Mucosa of rectum (tissue), 2 donors: ENCODE data around the gene ARHGAP25.
A peak's percentile ranks its signal among the peaks of the same experiment; 100 is the strongest.

ENCODE experiments used
- H3K27ac ChIP-seq, 2 donors: one replicate each; pipeline ENCODE4 v1.7.0; 2013; ENCODE audit warnings: inconsistent platforms in 2 of 2, low read depth in 2 of 2, low read length in 2 of 2
- H3K27me3 ChIP-seq, 2 donors: one replicate each; pipeline ENCODE4 v1.7.0; 2013; ENCODE audit warnings: low read length in 2 of 2; ENCODE audit not compliant: control insufficient read depth in 2 of 2, insufficient read depth in 2 of 2
- H3K36me3 ChIP-seq, 2 donors: one replicate each; pipeline ENCODE4 v1.7.0; 2013; ENCODE audit warnings: low read length in 2 of 2; ENCODE audit not compliant: control insufficient read depth in 2 of 2, insufficient read depth in 2 of 2
- H3K4me1 ChIP-seq, 2 donors: one replicate each; pipeline ENCODE4 v1.7.0; 2013; ENCODE audit warnings: low read length in 2 of 2, mild to moderate bottlenecking in 1 of 2; ENCODE audit not compliant: control insufficient read depth in 2 of 2, insufficient read depth in 2 of 2
- H3K4me3 ChIP-seq, 2 donors: one replicate each; pipeline ENCODE4 v1.7.0; 2013; ENCODE audit warnings: low read length in 2 of 2
- H3K9ac ChIP-seq, 2 donors: one replicate each; pipeline ENCODE4 v1.7.0; 2013; ENCODE audit warnings: low read length in 2 of 2, low read depth in 1 of 2, mild to moderate bottlenecking in 1 of 2
- H3K9me3 ChIP-seq, 2 donors: one replicate each; pipeline ENCODE4 v1.7.0; 2013; ENCODE audit warnings: low read length in 2 of 2; ENCODE audit not compliant: control insufficient read depth in 2 of 2
- donor health status: healthy.
- donor health status: Normal muscosa, but diverticular disease.

The ARHGAP25 gene

DNA sequence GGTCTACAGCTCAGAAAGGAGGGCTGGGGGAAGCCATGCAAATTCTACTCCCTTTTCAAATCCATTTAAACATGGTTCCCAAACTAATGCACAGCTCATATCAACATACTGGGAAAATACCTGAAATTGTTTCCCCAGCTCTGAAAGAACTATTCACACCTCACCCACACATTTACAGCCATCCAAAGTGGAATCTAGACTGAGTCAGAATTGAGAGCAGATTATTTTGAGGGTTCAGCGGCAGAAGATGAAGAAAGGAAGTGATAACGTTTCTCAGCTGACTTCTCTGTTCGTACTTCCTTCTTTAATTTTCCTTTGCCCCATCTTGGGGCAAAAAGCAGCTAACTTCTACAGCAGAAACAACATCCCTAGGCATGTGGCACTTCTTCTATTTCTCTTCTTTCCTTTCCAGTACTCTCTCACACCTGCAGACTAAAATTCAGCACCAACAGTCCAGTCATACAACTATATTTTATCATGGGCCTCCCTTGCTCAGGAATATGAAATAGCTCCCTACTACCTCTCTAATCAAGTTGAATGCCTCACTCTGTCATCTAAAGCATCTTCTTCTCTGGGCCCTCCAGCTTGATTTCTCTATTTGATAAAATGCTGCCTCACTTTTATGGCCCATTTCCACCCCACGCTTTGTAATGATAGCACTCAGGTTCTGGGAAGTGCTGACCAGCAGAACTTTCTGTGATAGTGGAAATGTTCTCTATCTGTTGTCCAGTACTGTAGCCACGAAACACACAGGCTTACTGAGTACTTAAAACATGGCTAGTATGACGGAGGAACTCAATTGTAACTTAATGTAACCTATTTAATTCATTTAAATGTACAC lies 35.9 kb downstream of the ARHGAP25 start:
- H3K4me3 ChIP-seq = peak overlapping the region in 1 of 2 donors; percentile 14
- H3K36me3 ChIP-seq = no peaks in the 10 kb centered on the region
- peaks cover 7 to 25% of the 10 kb centered on the region in 2 donors for H3K4me1 ChIP-seq
- peak overlapping the region; percentile 65 to 79 for H3K27ac ChIP-seq
- no peaks in the 10 kb centered on the region for H3K9me3 ChIP-seq
- no peaks in the 10 kb centered on the region for H3K27me3 ChIP-seq
- H3K9ac ChIP-seq = no peak overlapping the region

DNA sequence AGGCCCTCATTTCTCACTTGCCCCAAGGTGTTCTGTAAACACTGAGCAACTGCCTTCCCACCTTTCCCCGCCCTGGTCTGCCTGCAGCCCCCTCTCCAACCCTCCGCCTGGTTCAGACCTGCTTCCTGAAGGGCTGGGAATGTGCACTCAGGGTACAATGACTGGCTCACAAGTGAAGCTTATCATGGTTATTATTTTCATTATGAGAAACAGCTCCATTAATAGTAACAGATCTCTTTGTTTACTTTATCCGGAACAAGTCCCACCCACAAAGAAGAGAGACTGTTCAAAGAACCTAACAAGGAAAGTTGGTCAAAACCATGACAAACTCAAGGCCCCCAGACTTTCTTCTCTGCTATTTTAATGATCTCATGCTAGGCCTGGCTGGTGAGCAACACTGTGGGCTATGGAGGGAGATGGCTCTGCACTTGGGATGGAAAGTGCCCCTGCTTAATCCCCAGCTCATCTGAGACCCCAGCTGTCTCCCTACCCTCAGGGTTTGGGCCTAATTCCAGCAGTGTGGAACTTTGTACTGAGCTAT lies 36.7 kb downstream of the ARHGAP25 start:
- no peak overlapping the region for H3K9ac ChIP-seq
- peak overlapping the region; percentile 65 to 79 for H3K27ac ChIP-seq
- no peaks in the 10 kb centered on the region for H3K27me3 ChIP-seq
- no peaks in the 10 kb centered on the region for H3K36me3 ChIP-seq
- H3K9me3 ChIP-seq = no peaks in the 10 kb centered on the region
- H3K4me1 ChIP-seq = peaks cover 7 to 25% of the 10 kb centered on the region in 2 donors
- H3K4me3 ChIP-seq = no peak overlapping the region

DNA sequence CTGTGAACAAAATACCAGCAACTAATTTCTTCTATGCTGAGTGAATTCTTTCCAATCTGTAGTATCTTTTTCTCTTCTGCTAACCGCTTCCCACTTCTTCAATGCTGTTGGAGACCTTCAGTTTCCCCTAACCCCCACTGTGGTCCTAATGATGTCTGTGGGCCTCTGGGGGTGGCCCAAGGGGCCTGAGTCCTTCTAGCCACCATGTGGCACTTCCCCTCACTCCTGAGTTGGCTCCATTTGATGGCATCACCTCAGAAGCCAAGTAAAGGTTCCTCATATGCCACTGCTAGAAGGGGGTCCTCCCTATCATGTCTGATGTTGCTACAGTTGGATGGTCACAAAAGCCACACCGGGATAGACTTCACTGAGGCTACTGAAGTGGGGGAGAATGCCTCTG lies 37.5 kb downstream of the ARHGAP25 start:
- peaks cover 7 to 25% of the 10 kb centered on the region in 2 donors for H3K4me1 ChIP-seq
- H3K27ac ChIP-seq = peak overlapping the region in 1 of 2 donors; percentile 79

DNA sequence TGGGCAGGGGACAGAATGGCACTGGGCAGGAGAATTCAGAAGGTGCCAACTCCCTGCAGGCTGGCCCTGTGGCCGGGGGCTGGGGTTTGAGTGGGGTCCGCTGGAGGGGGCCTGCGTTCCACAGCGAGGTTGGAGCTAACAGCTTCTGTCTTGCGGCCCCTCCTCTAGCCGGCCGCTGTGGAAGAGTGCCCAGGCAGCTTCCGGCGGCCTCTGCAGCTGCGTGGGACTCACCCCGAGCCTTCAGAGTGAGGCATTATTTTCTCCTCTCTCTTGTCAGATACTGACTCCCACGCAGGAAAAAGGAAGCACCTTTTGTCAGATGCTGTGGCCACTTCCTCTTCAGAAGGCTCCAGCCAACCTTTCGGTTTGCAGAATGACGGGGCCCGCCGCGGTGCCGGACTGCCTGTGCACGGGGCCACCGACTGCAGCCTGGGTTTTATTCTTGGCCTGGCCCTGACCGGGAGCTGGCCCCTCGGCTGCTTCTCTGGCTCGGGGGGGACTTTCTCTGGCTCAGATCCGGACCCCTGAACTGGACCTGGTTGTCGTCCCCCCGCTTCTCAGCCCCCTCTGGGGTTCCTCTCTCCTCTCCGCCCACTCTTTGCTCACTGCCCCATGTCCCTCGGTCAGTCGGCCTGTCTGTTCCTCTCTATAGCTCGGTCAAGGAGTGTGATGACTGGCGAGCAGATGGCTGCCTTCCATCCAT lies 40.1 kb downstream of the ARHGAP25 start:
- peaks cover 7 to 22% of the 10 kb centered on the region in 2 donors for H3K4me1 ChIP-seq
- H3K27ac ChIP-seq = peak overlapping the region; percentile 63 to 85
- peak overlapping the region; percentile 36 to 59 for H3K4me3 ChIP-seq
- no peaks in the 10 kb centered on the region for H3K27me3 ChIP-seq
- H3K9ac ChIP-seq = peak overlapping the region; percentile 42 to 53
- no peaks in the 10 kb centered on the region for H3K9me3 ChIP-seq
- no peaks in the 10 kb centered on the region for H3K36me3 ChIP-seq

More for the DNA sequence above, 37.5 kb downstream of the ARHGAP25 start:
- Histone ChIP-seq H3K27me3 (no peaks in the 10 kb centered on the region), H3K36me3 (no peaks in the 10 kb centered on the region), H3K4me3 (no peak overlapping the region), H3K9me3 (no peaks in the 10 kb centered on the region), H3K9ac (no peak overlapping the region)

DNA sequence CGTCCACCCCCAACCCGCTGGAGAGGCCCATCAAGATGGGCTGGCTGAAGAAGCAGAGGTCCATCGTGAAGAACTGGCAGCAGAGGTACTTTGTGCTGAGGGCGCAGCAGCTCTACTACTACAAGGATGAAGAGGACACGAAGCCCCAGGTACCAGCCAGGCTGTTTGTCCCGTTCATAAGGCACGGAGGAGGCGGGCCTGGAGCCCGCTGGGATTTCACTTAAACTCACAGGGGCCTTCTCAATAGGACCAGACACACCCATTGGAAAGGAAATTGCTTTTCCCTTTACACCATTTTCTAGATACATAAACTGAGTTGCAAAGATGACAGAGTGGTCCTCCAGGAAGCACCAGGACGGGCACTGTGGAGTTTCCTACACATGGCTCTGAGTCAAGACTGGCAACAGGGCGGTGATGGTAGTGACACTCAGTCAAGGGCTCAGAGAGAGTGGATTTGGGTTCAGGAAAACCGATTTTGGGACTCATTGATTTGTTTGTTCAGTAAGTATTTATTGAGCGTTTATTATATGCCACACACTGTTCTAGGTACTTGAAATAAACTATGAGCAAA lies 40.7 kb downstream of the ARHGAP25 start:
- Histone ChIP-seq H3K9me3 (no peaks in the 10 kb centered on the region), H3K27ac (peak overlapping the region; percentile 63 to 85), H3K9ac (peak overlapping the region; percentile 28 to 35), H3K36me3 (no peaks in the 10 kb centered on the region), H3K4me3 (peak overlapping the region; percentile 36 to 59), H3K27me3 (no peaks in the 10 kb centered on the region), H3K4me1 (peaks cover 7 to 17% of the 10 kb centered on the region in 2 donors)

DNA sequence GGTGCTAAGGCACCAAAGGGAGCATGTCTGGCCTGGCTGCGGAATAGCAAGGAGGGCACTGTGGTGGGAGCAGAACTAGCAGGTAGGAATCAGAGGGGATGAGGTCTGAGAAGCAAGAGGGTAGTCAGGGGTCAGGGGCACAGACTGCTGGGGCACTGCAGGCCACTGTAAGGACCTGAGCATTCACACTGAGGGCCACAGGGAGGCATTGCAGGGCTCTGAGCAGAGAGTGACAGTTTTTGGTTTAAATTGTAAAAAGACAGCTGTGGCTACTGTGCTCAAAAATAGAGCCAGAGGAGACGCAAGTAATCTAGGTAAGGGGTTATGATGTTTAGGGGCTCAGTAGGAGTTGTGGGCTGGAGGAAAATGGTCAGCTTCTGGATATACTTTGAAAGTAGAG lies 41.5 kb downstream of the ARHGAP25 start:
- H3K9ac ChIP-seq = peak overlapping the region in 1 of 2 donors; percentile 48
- peaks cover 5 to 13% of the 10 kb centered on the region in 2 donors for H3K4me1 ChIP-seq
- H3K36me3 ChIP-seq = no peaks in the 10 kb centered on the region
- peak overlapping the region; percentile 18 to 45 for H3K27ac ChIP-seq
- H3K27me3 ChIP-seq = no peaks in the 10 kb centered on the region
- H3K4me3 ChIP-seq = peak overlapping the region in 1 of 2 donors; percentile 59
- H3K9me3 ChIP-seq = no peaks in the 10 kb centered on the region

DNA sequence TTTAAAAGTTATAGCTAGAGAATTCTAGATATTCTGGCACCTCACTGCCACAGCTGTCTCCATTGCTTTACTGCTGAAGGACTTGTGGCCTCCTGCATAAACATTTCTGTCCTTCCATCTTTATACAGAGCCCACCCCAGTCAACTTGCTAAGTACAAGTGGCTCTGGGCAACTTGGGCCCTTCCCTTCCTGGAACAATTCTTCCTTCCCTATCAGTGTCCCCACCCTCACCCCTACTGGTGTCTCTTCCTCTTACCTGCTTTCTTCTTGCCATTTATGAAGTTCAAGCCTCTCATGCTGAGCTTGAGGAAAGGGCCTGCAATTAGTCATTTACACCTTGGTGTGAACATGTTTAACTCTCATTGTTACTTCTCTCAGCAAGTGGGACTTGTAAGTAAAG lies 45.0 kb downstream of the ARHGAP25 start:
- Histone ChIP-seq H3K9me3 (no peaks in the 10 kb centered on the region), H3K4me3 (no peak overlapping the region), H3K4me1 (peaks cover 0 to 2% of the 10 kb centered on the region in 2 donors), H3K27ac (no peak overlapping the region), H3K27me3 (no peaks in the 10 kb centered on the region), H3K36me3 (no peaks in the 10 kb centered on the region), H3K9ac (no peak overlapping the region)

DNA sequence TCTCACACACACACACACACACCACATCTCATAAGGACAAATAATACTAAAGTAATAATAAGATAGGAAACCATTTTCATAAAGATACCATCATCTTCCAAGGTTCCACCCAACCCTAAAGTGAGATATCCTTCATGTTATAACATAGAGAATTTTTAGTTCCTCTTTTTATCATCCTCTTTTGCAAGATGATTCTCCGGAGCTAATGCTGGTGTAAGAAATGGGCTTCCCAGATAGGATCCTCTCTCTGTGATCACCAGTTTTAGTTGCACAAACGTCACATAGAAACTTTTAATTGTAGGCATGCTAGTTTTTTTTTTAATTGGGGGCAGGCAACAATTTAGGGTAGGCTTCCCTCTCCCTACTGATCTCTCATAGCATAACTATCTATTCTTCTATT lies 49.6 kb downstream of the ARHGAP25 start:
- H3K27me3 ChIP-seq = no peaks in the 10 kb centered on the region
- H3K9me3 ChIP-seq = no peaks in the 10 kb centered on the region
- H3K9ac ChIP-seq = no peak overlapping the region
- peaks cover 2 to 11% of the 10 kb centered on the region in 2 donors for H3K36me3 ChIP-seq
- H3K4me3 ChIP-seq = no peak overlapping the region
- no peak overlapping the region for H3K27ac ChIP-seq
- H3K4me1 ChIP-seq = peaks cover 0 to 7% of the 10 kb centered on the region in 2 donors

DNA sequence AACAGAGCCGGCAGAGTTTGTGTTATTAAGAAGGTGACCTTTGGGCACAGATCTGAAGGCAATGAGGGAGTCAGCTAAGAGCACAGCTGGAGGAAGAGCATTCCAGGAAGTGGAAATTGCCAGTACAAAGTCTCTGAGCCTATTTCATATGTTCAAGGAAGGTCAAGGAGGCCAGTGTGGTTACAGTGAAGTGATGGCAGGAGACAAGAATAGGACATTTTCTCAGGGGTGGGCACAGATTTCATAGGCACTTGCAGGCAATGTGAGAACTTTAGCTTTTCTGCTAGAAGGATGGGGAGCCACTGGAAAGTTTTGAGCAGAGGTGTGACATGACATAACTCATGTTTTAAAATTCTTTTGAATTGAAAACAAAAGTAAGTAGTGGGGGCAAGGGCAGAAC lies 50.3 kb downstream of the ARHGAP25 start:
- no peak overlapping the region for H3K4me3 ChIP-seq
- H3K27ac ChIP-seq = no peak overlapping the region
- H3K9ac ChIP-seq = no peak overlapping the region
- H3K27me3 ChIP-seq = no peaks in the 10 kb centered on the region
- H3K9me3 ChIP-seq = no peaks in the 10 kb centered on the region
- H3K4me1 ChIP-seq = peaks cover 0 to 7% of the 10 kb centered on the region in 2 donors
- H3K36me3 ChIP-seq = peaks cover 2 to 11% of the 10 kb centered on the region in 2 donors
